ENCODE measurements around the gene ANKIB1.
A peak's percentile ranks its signal among the peaks of the same experiment; 100 is the strongest.
"Not testable (repeated sequence)": the region's sequence is repeated elsewhere in the genome, so short reads cannot be mapped to it uniquely, and the experiment has no call there.

ANKIB1 gene, protein sequence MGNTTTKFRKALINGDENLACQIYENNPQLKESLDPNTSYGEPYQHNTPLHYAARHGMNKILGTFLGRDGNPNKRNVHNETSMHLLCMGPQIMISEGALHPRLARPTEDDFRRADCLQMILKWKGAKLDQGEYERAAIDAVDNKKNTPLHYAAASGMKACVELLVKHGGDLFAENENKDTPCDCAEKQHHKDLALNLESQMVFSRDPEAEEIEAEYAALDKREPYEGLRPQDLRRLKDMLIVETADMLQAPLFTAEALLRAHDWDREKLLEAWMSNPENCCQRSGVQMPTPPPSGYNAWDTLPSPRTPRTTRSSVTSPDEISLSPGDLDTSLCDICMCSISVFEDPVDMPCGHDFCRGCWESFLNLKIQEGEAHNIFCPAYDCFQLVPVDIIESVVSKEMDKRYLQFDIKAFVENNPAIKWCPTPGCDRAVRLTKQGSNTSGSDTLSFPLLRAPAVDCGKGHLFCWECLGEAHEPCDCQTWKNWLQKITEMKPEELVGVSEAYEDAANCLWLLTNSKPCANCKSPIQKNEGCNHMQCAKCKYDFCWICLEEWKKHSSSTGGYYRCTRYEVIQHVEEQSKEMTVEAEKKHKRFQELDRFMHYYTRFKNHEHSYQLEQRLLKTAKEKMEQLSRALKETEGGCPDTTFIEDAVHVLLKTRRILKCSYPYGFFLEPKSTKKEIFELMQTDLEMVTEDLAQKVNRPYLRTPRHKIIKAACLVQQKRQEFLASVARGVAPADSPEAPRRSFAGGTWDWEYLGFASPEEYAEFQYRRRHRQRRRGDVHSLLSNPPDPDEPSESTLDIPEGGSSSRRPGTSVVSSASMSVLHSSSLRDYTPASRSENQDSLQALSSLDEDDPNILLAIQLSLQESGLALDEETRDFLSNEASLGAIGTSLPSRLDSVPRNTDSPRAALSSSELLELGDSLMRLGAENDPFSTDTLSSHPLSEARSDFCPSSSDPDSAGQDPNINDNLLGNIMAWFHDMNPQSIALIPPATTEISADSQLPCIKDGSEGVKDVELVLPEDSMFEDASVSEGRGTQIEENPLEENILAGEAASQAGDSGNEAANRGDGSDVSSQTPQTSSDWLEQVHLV

DNA sequence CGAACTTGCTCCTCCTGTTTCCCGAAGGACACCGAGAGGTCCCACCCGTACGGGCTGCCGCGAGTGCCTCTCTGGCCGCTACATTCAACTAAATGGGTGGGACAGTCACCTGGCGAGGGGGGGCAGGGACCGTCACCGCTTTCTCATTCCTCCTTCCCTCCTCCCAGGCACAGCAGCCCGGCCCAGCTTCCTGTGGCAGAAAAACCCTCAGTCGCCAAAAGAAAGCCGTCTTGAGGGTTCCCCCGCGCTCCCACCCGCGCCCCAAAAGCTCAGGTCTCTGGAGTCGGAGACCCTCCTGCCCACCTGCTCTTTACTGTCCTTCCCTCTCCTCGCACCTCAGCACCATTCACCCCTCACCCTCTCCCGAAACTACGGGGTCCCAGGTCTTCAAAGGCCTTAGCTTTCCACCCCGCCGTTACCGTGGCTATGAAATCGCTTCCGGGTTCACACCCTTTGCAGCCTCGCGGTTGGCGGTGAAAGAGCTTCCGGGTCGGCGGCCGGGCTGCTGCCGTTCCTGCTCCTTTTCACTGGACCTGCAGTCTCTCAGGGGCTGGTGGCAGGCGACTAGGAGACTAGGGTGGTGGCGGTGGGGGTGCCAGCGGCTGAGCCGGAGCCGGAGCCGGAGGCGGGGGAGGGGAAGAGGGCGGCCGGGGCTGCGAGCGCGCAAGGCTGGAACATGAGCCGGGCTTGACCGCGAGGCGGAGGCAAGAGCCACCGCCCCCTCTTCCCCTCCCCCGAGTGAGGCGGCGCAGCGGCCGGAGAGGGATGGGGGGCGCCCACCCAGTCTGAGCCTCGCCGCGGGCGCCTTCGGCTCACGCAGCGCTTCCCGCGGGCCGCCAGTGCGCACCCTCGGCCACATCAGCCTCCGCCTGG lies at the start of gene ANKIB1, which contains the start of gene KRIT1:
TSS of gene ANKIB1 (plus strand) at position 488 of the 873 bp plus-strand sequence. CDS start 49,005 bp downstream, outside the sequence.
TSS of gene KRIT1 (minus strand) at position 428 of the 873 bp plus-strand sequence. CDS start 3,779 bp downstream, outside the sequence.
- peak; percentile 96 for DNase-seq (ENCODE audit: low spot score)

DNA sequence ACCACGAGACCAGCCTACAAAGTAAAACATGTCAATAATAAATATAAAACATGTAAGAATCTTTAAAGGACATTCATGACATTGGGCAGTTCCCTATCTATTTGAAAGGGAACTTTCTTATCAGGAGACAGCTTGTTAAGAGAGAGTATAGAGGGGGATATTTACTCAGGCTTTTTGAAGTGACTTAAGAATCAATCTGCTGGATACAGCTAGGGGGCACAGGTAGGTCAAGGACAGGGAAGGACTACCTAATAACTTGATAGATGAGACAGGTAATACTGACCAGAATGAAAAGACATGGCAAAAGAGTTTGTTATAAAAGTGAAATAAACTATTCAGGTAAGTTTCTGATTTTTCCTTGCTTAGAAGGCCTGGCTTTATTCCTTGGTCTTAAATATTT lies 45.0 kb upstream of the ANKIB1 start:
- FAIRE-seq (no peak), DNase-seq (ENCODE audit: low spot score) (no peak)

More for the DNA sequence above, at the start of gene ANKIB1, which contains the start of gene KRIT1:
- peak; percentile 91 for FAIRE-seq

DNA sequence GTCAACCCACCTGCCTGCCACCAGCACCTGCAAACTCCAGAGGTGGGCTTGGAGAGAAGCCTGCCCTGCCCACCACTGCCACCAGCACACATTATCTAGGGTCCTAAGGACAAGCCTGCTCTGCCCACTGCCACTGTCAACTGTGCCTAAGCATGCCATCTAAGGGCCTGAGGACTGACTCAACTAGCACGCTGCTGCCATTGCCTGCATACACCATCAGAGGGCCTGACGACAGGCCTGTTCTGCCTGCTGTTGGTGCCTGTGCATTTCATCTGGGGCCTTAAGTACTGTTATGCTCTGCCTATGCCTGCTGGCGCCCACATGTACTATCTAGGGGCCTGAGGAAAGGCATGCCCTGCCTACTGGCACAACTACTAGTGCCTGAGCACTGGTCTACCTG lies 39.8 kb upstream of the ANKIB1 start:
- FAIRE-seq (no peak), DNase-seq (ENCODE audit: low spot score) (no peak)

DNA sequence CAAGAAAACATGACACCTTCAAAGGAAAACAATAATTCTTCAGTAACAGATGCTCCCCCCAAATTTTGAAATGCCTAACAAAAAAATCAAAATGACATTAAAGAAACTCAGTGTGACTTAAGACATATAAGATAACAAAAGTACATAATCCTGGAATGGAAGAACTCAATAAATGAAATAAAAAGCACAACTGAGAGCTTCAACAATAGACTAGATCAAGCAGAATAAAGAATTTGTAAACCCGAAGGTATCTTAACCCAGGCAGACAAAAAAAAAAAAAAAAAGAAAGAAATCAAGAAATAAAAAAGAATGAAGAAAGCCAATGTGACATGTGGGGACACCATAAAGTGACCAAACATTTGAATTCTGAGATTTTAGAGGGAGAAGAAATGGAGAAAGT lies 39.1 kb upstream of the ANKIB1 start:
- DNase-seq (ENCODE audit: low spot score) = no peak
- FAIRE-seq = no peak

DNA sequence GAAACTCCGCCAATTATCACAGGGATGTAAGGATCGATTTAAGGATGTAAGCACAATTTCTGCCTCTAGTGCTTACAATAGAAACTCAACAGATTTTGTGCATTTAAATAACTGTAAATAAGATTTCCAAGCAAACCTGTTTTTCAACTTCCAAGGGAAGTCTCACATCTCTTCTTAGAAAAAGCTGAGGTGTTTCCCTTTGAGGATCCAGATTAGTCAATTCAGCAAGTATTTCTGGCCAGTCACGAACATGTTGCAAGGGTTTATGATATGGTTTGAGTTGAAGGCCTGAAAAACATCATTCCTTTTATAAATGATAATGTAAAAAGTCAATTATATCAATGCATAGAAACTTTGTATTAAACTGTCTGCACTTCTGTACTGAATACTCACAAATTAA lies 24.0 kb upstream of the ANKIB1 start:
- no peak for FAIRE-seq
- no peak for DNase-seq (ENCODE audit: low spot score)

DNA sequence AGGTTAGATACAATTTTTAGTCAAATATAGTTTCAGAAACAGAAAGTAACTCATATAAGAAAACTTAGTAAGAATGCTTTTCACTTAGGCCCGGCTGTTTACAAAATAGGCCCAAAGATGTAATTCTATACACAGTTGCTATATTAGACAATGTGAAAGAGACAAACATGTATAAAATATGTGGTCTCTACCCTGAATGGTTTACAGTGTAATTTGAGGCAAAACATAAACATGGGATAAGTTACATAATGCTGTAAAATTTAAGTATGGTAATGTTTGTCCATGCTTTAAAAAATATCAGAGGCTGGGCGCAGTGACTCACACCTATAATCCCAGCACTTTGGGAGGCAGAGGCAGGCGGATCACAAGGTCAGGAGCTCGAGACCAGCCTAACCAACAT lies 18.8 kb upstream of the ANKIB1 start:
- no peak for FAIRE-seq

DNA sequence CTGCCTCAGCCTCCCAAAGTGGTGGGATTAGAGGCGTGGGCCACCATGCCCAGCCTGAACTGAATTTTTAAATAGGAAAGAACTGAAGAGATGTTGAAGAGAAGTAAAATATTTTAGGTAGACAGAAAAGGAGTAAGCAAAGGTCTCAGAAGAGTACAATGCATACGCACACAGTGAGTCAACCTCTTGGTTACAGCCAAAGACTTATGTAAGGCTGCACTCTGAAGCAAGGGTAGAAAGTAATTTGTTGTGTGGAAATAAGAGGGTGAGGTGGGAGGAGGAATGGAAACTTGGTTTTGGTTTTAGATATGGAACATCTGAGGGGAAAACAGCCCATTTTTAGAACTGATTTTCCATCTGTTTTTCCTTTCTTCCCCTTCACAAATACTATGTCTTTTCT lies 17.7 kb upstream of the ANKIB1 start:
- DNase-seq (ENCODE audit: low spot score) (no peak), FAIRE-seq (no peak)

More for the DNA sequence above, 18.8 kb upstream of the ANKIB1 start:
- no peak for DNase-seq (ENCODE audit: low spot score)

DNA sequence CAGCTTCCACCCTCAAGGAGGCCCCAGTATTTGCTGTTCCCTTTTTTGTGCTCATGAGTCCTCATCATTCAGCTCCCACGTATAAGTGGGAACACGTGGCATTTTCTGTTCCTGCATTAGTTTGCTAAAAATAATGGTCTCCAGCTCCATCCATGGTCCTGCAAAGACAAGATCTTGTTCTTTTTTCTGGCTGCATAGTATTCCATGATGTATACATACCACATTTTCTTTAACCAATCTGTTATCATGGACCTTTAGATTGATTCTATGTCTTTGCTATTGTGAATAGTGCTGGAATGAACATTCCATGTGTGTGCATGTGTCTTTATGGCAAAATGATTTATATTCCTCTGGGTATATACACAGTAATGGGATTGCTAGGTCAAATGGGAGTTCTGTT lies 17.0 kb upstream of the ANKIB1 start:
- FAIRE-seq (no peak), DNase-seq (ENCODE audit: low spot score) (no peak)

DNA sequence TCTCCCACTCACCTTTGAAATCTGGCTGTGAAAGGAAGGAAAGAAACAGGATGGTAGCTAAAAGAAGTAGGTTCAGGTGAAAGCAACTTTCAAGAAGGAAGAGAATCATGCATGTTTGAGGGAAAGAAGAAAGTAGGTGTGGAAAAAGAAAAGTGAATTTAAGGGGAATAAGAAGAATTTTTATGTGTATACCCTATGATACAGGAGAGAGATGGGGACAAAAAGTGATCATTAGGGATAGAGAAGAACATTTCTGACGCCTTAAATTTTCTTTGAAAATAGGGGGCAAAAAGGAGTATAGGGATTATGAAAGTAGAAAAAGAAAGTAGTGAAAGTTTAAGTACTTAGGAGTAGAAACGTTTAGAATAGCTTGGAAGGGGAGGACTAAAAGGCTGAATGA lies 15.2 kb upstream of the ANKIB1 start:
- DNase-seq (ENCODE audit: low spot score) (no peak), FAIRE-seq (no peak)

DNA sequence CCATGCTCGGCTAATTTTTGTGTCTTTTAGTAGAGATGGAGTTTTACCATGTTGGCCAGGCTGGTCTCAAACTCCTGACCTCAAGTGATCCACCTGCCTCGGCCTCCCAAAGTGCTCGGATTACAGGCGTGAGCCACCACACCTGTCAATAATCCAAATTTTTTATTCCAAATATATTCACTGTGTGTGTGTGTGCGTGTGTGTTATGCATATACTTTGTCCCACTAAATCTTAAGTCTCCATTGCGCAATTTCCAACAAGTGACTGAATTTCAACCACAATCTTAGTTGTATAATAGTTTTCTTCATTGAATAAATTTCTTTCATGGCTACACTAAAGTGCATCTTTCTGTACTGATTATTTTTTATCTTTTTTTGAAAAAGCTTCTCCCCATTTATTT lies 2.8 kb upstream of the ANKIB1 start:
- DNase-seq (ENCODE audit: low spot score) (no peak), FAIRE-seq (no peak)

DNA sequence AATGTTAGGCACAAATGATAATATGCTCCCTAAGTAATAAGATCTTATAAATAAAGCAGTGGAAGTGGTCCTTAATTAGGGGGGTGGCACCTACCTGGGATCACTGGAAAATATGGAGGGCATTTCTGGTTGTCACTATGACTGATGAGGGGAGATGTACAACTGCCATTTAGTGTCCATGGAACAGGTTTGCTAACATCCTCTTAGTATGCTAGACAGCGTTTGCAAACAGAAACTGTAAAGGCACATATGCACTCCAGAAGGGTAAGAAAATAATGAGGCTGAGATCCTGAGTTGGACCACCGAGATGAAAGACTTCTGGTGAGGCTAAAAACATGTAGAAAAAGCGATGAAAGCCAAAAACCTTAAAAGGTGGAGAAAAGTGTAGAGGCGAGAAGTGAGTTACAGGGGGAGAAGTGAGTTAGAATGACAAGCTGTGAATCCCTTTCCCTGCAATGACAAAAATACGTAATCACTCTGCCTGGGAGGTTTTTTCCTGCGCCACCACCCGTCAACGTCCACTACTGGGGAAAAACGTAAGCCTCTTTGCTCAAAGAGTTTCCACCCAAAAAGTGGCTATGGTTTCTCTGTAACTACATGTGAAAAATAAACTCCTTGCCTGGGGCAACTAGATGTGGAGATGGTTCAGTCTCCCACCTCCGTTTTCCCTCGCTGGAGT lies 827 bp upstream of the ANKIB1 start:
- DNase-seq (ENCODE audit: low spot score) = no peak
- FAIRE-seq = no peak

DNA sequence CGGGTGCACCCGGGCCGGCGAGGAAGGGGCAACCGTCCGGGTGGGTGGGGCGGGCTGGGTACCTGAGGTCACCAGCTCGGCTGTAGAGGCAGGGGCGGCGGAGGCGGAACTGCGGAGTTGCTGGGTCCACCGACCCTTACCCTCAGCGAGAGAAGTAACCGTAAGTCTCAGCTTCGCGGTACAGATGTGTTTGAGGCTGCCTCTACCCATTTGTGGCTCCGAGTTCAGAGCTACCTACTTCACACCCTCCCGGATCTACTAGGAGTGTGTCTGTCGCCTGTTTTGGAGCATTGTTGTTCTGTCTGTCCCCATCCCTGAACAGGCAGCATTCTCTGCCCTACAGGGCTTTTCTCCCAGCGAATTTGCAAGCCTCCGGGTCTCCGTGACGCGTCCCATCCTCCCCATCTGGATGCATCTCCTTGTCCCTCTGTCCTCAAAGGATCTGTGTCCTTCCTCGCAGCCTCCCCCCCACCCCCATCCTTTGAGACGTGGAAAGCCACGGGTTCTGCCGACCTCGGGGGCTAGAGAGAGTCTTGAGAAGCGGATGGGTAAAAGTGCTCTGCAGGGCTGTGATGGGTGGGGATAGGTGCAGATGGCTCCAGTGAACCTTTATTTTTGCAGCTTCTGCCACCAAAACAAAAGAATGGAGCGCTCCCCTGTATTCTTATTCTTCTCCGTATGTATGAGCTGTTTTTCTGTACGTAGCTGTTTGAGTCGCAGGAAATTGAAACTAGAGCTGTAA lies 757 bp downstream of the ANKIB1 start:
- FAIRE-seq = no peak

DNA sequence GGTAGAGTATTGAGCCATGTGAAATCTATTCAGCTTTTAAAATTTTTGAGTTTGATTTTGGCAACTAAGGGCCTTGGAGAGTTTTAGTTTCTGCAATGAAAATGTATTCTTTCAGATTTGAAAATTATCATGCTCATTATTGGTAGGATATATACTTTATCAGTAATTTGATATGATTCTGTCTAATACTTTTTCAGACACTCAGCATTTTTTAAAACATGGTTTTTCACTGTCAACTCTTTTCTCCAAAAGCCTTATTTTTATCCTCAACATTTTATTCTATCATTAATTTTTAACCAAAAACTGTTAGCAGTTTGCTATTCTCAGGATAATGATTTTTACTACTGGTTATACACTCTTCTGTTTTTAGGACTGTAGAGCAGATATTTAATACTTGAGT lies 4.8 kb downstream of the ANKIB1 start:
- DNase-seq (ENCODE audit: low spot score) = no peak

More for the DNA sequence above, 757 bp downstream of the ANKIB1 start:
- DNase-seq (ENCODE audit: low spot score) = peak; percentile 53

DNA sequence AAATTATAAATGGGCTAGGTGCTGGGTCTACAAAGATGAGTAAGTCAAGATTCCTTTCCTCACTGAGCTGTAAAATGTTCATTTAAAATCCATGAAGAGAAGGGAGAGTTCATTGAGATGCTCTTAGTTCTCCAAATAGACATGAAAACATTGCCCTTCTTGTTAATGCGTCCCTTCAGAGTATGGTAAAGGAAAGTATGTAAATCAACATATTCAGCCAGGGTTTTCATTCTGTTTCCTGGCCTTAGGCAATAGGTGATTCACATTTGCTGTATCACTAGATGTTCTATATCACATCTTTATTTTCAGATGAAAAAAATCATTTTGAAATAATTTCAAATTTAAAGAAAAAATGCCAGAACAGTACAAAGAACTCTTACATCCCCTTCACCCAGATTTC lies 5.4 kb downstream of the ANKIB1 start:
- no peak for DNase-seq (ENCODE audit: low spot score)
- peak; percentile 83 for FAIRE-seq

More for the DNA sequence above, 4.8 kb downstream of the ANKIB1 start:
- no peak for FAIRE-seq

DNA sequence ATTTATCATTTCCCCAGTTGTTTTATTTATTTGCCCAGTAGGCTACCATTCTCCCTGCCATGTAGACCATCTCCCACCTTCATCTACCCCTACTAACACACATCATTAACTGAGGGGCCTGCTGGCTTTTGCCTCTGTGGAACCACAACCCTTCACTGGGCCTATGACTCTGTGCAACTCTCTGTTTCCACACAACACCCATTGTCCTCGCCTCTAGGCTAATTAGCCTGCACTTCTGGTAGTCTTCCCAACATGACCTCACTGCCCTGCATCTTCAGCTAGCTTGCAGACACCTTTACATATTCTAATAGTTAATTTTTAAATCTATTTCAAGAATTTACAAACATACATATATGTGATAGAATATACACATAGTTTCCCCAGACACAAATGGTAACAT lies 7.5 kb downstream of the ANKIB1 start:
- DNase-seq (ENCODE audit: low spot score) (no peak), FAIRE-seq (no peak)

DNA sequence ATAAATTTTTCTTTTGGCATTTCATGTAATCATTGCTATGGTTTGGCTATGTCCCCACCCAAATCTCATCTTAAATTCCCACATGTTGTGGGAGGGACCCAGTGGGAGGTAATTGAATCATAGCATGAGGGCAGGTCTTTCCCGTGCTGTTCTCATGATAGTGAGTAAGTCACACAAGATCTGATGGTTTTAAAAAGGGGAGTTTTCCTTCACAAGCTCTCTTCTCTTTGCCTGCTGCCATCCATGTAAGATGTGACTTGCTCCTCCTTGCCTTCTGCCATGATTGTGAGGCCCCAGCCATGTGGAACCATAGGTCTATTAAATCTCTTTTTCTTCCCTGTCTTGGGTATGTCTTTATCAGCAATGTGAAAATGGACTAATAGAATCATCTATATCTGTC lies 9.0 kb downstream of the ANKIB1 start:
- DNase-seq (ENCODE audit: low spot score) = not testable (repeated sequence)

DNA sequence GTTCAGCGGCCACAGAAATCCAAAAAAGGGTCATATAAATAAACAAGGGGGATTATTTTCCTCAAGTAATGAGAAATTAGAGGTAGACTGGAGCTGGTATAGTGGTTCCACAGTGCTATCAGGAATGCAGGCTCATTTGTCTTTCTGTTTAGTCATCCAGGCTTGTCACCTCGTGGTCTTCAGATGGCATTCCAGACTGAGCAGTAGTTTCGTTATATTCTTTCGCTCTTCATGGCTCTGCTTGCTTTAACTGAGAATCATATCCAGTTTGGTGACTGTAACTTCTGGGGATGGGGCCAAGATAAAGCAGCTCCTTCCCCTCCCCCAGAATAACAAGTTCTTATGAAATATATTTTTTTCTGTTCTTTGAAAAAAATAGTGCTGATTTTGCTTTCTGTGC lies 9.5 kb downstream of the ANKIB1 start:
- FAIRE-seq (peak; percentile 81), DNase-seq (ENCODE audit: low spot score) (peak; percentile 46)

More for the DNA sequence above, 9.0 kb downstream of the ANKIB1 start:
- FAIRE-seq = not testable (repeated sequence)

DNA sequence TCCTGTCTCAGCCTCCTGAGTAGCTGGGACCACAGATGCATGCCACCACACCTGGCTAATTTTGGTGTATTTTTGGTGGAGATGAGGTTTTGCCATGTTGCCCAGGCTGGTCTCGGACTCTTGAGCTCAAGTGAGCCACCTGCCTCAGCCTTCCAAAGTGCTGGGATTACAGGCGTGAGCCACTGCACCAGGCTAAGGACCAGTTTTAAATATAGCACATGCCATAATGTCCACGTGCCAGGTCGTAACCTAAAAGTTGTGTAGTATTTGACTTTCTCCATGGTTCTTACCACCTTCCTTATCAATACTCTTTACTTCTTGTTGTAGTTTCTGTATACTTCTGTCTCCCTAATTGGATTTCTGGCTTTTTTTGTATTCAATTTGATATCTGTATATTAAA lies 13.3 kb downstream of the ANKIB1 start:
- FAIRE-seq (no peak), DNase-seq (ENCODE audit: low spot score) (no peak)

DNA sequence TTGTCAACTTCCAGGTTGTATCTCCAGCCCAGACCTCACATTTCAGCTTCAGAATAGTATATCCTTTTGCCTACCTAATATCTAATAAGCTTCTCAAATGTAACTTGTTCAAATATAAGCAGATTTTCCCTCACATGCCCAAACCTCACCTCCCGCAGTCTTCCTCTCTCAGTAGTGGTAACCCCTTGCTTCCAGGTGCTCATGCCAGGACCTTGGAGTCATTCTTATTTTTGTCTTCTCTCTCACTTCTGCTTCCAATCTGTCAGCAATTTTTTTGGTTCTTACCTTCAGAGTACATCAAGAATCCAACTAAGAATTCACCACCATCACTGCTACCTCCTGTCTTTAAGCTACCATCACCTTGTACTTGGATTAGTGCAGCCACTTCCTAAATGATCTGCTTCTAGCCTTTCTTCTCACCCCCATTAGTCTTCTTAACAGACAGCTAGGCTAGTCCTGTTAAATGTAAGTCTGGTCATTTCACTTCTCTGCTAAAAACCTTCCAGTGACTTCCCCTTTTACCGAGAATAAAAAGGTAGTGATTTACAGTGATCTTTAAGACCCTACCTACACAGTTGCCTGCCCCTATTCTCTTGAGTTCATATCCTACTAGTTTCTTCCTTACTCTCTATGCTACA lies 14.0 kb downstream of the ANKIB1 start:
- DNase-seq (ENCODE audit: low spot score) = peak; percentile 6
- FAIRE-seq = no peak

Data from urothelium cell line (cell line).